Hepatic stellate cell (primary cell): ENCODE results near the gene MAD1L1.

Experiments
- DNase-seq: peaks from one replicate; pipeline ENCODE4 v3.0.0; 2011; ENCODE audit warnings: low spot score

MAD1L1 gene

DNA sequence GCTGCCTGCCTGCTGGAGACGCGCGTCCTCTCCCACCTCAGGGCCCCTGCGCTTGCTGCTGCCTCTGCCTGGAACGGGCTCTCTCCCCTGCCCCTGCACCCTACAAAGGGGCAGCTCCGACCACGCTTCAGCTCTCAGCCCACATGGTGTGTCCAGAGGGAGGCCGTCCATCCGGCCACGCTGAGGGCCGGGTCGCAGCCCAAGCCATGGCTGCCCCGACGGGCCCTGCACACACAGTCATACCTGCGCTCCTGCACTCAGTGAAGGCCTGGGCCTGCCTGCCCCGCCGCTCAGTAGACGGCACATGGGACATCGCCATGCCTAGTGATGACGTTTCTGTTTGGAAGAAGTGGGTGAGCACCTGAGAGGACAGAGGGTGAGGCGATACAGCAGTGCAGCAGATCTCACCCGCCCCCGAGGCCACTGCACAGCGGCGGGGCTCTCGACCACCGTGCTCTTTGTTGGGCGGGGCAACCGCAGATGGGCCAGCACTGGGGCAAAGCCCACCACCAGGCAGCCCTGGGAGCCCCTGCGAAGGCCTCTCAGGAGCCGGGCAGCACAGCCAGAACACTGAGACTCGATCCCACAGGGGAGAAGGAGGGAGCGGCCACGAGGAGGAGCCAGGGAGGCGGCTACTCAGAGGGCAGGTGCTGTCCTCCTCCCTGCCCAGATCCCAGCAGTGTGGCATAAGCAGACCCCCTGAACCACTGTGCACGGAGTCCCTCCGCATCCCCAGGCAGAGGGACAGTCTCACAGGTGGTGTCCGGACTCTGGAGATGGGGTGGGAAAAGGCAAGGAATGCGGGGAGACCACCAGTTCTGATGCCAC is 129.5 kb downstream of the MAD1L1 start:
- DNase-seq, result no peak

DNA sequence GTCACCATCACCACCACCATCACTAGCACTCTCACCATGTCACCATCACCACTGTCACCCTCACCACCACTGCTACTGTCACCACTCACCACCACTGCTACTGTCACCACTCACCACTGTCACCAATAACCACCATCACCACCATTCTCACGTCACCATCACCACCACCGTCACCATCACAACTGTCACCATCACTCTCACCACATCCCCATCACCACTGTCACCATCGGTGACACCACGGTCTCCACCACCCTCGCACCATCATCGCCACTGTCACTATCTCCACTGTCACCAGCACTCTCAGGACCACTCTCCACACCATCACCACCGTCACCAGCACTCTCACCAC is 130.4 kb downstream of the MAD1L1 start:
- no peak for DNase-seq

DNA sequence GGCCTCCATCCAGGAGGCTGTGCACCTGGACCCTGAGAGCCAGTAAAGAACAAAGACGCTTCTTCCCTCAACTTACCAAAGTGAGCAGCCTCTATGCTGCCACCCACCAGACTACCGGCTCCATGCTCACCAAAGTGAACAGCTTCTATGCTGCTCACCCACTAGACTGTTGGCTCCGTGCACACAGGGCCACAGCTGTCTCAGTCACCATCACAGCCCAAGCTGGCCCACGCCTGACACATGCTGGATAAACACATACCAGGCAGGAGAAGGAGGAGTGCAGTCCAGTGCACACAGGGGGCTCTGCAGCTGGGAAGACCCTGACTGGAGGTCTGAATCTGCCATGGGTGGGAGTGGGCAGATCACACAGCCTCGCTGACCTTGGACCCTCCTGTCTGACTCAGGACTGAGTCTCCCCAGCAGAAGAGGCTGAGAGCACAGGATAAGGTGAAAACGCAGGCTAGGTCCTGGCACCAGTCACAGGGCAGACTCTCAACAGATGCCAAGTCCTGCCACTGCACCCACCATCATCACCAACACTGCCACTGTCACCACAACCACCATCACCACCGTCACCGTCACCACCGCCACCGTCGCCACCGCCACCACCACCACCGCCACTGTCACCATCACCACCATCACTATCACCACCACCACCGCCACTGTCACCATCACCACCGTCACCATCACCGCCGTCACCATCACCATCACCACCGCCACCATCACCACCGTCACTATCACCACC is 130.9 kb downstream of the MAD1L1 start:
- DNase-seq, result no peak

DNA sequence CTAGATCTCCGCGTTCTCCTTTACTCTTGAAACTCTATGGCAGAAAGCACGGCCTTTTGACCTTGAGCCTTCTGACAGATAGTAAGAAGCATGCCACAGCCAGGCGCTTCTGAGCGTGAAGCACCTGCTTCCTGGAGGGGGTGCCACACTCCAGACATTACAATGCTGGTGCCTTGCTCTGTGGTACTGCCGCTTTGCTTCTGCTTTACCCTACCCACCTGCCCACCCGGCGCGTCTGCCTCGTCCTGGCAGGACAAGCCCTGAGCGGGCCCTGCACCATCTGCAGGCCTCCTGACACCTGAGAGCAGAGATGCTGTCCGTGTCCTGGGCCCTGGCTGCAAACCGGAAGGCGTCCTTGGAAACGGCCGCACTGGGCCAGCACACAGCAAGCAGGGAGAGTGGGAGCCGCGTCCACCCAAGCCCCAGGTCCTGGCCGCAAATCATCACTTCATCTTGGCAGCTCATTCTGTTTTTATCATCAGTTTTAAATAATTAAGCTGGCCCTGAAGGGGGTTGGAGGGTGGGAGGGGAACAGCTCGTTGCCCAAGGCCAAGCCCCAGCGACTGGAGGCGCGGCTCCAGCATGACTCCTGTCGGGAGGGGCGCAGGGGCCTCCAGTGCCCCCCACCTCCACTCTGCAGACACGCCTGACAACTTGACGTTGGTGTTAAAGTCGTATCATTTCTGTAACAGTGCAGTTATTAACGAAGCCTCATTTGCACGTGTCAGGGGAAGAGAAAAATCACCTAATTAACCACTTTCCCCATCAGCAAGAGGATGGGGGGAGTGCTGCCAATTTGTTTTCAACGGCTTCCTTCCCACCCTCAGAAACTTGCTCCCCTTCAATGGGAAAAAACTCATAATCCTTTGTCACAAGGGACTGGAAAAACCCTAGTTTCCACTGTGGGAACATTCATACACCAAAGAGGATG is 132.2 kb downstream of the MAD1L1 start:
- DNase-seq, result no peak

DNA sequence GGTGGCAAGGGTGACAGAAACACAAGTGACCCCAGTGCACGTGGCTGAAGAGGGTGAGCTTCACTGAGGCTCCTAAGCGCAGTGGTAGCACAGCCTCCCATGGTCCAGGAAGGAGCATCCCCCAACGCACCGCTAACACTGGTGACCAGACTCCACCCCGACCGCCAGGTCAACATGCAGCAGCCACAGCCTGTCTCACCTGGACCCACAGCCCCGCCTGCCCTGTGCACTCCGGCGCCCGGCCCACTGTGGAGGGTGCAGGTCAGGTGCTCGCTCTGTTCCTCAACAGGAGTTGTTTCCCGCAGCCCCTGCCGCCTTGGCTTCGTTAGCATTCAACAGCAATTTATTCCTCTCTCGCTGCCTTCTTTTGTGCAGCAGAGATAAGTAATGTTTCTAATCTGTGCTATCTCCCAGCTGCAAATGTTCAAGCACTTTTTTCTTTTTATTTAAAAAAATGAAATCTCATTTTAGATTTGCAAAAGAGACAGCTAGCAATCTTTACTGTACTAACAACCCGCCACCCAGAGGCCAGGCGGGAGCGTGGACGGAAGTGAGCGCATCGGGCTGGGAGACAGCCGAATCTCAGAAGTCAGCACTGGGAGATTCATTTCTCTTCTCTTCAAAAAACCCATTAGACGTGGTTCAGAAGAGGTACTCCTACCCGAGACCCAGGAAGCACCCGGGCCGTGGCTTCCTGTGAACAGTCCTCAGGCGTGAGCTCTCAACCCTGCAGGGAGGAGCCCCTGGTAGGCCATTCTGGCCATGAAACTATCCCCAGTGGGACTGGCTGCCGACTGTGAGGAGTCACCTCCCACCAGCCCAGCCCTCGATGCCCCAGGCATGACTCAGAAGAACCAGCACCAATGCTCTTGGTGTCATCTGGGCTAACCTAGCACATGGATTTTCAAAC is 133.4 kb downstream of the MAD1L1 start:
- DNase-seq, result peak; percentile 84

DNA sequence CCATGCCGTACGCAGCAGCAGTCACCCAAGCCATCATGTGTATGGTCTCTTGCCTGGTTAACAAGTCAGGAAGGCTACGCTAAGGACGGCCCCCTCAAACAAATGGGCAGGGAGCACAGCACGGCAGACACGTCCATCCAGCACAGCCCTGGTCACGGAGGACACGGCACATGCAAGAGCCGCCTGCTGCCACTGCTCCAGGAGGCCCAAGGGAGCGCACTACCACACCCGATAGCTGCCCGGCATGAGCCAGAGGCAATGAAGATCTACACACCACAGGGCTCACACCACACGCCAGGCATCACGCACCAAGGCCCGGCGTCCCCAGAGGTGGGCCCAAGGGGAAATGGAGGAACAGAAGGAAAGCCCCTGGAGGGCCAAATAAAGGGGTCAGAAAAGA is 134.2 kb downstream of the MAD1L1 start:
- DNase-seq, result no peak

DNA sequence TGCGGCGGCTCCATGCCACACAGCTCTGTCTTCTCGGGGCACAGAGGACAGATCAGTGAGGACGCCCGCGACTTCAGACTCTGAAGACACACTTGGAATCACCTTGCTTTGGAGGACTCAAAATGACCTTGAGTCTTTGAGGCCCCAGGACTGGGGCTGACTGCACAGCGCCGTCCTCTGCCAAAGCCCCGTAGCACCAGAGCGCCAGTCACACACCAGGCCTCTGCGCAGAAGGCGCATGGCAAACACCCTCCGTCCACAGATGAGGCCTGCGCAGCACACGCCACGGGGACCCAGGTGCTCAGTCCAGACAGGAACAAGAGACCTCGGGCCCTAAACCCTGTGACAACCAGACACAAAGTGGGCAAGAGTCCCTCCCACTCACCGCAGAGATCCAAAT is 134.7 kb downstream of the MAD1L1 start:
- no peak for DNase-seq

DNA sequence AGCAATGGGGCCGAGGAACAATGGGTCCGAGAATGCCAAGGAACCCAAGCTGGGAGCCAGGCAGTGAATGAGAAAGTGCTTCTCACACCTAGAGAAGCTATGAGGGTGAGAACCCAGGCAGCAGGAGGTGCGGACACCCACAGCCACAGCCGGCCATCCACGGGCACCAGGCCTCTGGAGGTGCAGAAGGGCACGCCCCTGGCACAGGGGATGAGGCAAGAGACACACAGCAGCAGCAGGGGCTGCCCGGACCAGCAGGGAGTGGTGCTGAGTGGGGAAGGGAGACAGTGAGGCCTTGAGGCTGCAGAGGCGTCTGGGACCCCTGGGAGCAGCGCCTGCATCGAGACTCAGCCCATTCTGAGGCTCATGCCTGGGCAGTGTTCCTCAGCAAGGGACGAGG is 135.3 kb downstream of the MAD1L1 start:
- DNase-seq, result no peak

DNA sequence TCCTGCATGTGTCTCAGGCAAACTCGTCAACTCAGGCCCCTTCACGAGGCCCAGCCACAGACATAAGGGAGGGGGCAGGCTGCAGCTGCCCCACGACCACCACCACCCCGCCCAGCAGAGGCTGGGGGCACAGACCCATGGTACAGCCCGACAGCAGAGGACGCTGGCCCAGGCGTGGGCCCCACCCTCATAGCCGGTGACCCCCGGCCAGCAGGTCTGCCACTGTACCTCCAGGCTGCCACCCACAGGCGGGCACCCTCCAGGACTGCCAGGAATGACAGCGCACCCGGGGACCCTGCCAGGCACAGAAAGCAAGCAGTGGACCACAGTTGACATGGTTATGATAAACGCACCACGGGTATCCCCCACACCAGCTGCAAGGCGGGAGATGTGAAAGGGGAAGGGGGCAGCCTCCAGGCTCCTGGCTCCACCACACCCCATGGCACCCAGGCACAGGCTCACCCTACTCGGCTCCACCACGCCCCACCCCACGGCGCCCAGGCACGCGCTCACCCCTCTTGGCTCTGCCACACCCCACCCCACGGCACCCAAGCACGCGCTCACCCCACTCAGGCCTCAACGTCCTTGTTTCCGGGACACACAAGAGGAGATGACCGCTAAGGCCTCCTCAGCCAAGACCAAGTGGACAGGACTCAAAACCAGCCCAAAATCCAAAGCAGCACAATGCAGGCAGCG is 135.9 kb downstream of the MAD1L1 start:
- no peak for DNase-seq

DNA sequence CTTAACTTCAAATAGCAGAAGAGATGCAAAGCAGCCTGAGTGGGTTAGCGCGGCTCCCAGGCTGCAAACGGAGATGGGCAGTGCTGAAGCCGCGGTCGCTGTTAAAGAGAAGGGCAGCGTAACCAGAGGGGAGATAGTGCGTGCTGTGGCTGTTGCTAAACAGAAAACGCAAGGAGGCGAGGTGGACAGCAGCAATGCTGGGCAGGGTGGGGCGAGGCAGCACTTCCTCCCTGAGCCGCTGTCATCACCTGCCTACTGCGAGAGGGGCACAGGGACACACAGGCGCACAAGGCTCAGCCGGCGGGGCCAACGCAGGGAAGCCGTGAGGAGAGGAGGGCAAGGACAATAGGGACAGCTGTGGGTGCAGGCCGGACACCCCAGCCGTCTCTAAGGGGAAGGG is 137.3 kb downstream of the MAD1L1 start:
- no peak for DNase-seq

DNA sequence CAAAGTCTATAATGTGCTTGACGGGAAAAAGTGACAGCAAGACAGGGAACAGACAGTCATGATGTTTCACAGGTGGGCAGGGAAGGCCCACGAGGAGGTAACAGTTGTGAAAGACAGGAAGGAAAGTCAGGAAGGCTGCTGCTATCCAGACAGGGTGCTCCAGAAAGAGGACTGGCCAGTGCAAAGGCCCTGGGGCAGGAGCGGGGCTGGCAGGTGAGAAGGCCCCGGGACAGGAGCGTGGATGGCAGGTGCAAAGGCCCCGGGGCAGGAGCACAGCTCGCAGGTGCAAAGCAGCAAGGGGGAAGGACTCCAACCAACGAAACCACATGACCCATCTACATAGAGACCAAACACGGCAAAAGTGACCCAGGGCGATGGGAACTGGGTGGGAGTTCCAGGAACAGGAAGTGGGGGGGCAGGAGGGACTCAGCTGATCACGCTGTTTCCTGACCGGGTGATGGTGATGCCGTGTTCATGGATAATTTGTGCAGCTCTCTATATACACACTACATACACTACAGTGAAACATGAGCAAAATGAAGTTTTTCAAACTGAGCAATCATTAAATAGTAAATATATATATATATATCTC is 138.2 kb downstream of the MAD1L1 start:
- DNase-seq, result no peak

DNA sequence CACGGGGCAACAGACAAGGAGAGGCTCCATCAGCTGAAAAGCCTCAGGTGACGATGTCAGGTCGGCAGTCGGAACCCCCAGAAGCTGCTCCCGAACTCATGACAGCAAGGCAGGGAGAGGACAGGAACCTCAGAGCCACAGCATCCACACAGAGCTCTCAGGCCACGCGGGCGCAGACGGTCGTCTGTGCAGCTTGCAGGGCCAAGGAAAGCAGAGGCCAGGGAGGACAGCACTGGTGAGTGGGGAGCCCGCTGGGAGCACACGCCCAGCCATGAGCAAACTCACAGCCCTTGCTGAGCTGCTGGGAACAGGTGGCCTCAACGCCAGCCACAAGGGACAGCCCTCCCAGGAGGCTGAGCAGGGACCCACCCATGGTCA is 138.9 kb downstream of the MAD1L1 start:
- DNase-seq, result no peak

DNA sequence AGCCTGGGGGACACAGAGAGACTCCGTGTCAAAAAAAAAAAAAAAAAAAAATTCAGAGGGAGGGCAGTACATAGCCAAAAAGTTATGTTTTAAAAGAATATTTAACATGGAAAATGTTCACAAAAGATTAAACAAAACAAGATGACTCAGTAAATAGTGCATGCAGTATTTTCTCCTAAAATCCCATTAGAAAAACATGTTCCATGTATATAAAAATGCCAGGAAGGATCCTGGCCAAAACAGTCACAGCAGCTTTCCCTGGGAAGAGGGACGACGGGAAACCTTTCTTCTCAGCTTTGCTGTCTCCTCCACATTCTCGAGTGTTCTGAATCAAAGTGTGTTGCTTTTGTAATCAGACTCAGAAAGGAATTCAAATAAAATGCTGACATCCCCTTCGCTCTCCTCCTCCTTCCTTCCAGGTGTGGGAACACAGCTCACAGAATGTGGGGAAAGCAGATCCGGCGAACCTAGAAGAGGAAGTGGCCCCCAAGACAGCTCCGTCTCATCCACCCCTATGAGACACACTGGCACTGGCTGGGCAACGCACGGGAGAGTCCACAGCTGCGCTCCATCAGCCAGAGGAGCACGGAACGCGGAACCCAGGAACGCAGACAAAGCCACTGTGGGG is 139.4 kb downstream of the MAD1L1 start:
- DNase-seq, result peak; percentile 61

DNA sequence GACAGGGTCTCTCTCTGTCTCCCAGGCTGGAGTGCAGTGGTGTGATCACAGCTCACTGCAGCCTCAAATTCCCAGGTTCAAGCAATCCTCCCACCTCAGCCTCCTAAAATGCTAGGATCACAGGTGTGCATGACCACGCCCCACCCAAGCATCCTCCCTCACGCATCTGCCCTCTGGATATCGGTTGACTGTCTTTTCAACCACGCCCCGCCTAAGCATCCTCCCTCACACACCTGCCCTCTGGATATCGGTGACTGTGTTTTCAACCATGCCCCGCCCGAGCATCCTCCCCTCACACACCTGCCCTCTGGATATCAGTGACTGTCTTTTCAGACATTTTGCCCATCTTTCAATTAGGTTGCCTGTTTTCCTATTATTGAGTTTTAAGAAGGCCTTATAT is 140.5 kb downstream of the MAD1L1 start:
- DNase-seq, result no peak

DNA sequence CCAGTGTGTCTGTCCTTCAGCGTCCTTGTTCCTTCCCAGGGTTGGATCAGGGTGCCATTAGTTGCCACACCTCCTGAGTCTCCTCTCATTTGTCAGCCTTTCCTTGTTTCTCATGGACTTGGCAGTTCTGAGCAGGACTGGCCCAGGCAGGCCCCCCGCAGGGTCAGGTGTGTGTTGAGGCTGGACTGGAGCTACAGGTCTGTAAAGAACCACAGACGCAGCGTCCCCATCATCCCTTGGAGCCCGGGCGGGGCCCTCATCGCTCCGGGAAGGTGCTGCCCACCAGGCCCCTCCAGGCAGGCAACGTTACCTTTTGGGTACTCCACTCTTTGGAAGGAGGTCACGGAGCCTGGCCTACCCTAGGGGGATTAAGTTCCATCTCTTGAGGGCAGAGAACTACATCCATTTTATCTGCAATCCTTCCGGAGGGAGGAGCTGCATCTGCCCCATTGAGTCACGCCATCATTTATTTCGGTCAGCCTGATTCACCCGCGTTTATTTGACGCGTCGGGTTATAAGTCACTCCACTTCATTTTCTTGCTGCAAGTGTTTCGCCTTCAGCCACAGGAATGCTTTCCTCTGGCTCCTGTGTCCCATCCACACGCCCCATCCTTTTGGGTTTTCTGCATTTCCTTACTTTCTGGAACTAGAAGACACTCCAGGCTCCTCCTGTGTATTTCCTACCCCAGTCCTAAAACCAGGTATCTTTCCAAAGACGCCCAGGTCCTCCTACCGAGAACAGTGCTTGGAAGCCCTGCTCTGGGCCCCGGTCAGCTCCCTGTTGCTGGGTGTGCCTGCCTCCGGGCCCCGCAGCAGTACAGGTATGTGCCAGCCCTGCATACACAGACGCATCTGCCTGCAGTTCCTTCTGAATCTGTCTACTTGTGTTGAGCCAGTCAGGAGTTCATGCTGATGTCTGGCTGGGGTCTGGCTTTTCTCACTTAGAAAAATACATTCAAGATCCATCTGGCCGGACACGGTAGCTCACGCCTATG is 141.9 kb downstream of the MAD1L1 start:
- DNase-seq, result no peak

DNA sequence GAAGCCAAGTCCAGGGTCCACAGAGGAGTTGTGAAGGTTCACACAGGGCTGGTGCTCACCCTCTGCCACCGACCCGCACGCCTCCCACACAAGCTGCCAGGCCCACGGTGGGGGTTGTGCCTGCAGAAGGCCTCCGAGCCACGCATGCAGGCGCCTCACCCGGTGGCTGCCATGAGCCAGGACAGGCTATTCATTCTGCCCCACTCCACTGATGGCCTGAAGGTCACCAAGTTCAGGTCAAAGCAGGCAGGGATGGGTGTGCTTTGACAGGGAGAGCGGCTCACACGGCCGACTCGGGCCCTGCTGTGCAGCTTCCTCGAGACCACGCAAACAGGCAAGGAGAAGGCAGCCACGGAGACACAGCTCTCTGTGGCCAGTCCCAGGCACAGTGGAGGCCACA is 143.9 kb downstream of the MAD1L1 start:
- no peak for DNase-seq

DNA sequence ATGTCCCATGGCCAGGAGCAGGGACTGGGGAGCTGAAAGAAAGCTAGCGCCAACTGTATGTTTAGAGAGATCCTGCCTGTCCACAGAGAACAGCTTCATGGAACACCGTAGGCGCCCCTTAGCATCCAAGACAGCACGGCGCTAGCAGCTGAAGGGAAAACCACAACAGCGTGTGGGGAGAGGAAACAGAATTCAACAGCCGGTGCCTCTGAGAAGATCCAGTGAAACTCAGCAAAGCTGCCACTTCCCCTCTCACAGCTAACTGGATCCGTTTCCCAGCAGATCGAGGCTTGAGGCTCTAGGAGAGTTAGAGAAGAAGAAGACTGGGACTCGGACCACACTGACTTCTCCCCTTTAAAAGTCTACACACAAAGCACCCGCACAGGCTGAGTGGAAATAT is 145.0 kb downstream of the MAD1L1 start:
- DNase-seq, result no peak

DNA sequence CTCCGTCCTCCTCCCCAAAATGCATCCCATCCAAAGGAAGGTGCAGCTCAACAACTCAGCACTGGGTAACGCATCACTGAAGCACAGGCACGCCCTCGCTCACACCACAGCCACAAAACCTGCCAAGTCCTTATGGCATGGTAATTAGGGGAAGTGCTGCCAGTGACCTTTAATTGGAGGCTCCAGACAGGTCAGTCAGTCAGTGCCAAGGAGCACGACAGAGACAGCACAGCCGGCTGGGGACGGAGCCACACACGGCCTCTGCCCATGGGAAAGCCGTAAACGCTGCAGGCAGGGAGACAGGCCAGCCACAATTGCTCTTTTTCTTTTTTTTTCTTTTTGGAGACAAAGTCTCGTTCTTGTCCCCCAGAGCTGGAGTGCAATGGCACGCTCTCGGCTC is 146.5 kb downstream of the MAD1L1 start:
- no peak for DNase-seq

DNA sequence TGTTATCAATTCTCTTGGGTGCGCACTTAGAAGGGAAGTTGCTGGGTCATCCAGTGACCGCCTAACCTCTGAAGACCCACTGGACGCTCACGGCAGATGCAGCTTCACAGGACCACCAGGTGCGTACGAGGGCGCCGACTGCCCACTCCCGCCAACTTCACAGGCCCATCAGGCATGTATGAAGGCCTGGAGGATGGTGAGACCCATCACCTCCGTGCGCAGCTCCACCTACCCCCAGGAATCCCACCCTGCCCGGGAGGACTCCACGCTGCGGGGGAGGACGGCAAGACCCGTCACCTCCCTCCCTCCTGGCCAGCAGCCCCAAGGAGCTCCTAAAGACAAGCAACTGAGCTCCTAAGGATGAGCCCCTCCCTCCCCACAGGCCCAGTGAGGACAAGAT is 146.9 kb downstream of the MAD1L1 start:
- no peak for DNase-seq
